HG03060 (cell line): ENCODE results near the gene IGFBP6.

Source experiments
- ATAC-seq: cut with Tn5 transposase; IDR thresholded peaks from one replicate; pipeline ENCODE4 v1.9.1; 2021; ENCODE audit warnings: low read depth, moderate number of reproducible peaks; ENCODE audit not compliant: unreplicated experiment

Gene IGFBP6

DNA sequence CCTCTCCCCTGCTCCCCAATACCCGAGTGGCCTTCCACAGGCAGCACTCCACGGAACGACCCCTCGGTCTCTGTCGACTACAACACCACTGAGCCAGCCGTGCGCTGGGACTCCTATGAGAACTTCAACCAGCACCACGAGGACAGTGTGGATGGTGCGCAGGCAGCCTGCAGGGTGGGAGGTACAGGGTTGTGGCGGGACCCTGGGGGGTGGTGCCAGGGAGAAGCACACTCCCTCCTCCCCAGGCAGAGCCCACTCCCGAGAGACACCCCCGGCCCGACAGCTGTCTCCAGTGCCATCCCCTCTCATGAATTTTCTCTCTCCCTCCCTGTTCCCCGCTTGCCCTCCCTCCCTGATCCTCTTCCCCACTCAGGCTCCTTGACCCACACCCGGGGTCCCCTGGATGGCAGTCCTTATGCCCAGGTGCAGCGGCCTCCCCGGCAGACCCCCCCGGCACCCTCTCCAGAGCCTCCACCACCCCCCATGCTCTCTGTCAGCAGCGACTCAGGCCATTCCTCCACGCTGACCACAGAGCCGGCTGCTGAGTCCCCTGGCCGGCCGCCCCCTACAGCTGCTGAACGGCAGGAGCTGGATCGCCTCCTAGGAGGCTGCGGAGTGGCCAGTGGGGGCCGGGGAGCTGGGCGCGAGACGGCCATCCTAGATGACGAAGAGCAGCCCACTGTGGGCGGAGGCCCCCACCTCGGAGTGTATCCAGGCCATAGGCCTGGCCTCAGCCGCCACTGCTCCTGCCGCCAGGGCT is 38.6 kb upstream of the IGFBP6 start:
- no peak for ATAC-seq

DNA sequence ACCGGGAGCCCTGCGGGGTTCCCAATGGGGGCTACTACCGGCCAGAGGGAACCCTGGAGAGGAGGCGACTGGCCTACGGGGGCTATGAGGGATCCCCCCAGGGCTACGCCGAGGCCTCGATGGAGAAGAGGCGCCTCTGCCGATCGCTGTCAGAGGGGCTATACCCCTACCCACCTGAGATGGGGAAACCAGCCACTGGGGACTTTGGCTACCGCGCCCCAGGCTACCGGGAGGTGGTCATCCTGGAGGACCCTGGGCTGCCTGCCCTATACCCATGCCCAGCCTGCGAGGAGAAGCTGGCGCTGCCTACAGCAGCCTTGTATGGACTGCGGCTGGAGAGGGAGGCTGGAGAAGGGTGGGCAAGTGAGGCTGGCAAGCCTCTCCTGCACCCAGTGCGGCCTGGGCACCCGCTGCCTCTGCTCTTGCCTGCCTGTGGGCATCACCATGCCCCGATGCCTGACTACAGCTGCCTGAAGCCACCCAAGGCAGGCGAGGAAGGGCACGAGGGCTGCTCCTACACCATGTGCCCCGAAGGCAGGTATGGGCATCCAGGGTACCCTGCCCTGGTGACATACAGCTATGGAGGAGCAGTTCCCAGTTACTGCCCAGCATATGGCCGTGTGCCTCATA is 37.9 kb upstream of the IGFBP6 start:
- ATAC-seq: no peak

DNA sequence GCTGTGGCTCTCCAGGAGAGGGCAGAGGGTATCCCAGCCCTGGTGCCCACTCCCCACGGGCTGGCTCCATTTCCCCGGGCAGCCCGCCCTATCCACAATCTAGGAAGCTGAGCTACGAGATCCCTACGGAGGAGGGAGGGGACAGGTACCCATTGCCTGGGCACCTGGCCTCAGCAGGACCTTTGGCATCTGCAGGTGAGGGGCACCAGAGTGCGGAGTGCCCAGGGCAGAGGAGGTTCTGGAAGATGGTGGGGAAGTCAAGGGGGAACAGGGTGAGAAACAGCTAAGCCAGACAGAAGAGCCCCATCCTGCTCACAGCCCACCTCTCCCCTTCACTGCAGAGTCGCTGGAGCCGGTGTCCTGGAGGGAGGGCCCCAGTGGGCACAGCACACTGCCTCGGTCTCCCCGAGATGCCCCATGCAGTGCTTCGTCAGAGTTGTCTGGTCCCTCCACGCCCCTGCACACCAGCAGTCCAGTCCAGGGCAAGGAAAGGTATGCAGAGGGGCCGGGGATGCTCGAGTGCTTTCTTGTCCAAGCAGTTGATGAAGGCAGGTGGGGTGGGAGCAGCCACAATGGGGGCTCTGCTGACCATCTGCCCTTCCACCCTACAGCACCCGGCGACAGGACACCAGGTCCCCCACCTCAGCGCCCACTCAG is 37.3 kb upstream of the IGFBP6 start:
- ATAC-seq: no peak

DNA sequence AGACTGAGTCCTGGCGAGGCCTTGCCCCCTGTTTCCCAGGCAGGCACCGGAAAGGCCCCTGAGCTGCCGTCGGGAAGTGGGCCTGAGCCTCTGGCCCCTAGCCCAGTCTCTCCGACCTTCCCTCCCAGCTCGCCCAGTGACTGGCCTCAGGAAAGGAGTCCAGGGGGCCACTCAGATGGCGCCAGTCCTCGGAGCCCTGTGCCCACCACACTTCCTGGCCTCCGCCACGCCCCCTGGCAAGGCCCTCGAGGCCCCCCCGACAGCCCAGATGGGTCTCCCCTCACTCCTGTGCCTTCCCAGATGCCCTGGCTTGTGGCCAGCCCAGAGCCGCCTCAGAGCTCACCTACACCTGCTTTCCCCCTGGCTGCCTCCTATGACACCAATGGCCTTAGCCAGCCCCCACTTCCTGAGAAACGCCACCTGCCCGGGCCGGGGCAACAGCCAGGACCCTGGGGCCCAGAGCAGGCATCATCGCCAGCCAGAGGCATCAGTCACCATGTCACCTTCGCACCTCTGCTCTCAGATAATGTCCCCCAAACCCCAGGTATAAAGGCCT is 36.7 kb upstream of the IGFBP6 start:
- no peak for ATAC-seq

DNA sequence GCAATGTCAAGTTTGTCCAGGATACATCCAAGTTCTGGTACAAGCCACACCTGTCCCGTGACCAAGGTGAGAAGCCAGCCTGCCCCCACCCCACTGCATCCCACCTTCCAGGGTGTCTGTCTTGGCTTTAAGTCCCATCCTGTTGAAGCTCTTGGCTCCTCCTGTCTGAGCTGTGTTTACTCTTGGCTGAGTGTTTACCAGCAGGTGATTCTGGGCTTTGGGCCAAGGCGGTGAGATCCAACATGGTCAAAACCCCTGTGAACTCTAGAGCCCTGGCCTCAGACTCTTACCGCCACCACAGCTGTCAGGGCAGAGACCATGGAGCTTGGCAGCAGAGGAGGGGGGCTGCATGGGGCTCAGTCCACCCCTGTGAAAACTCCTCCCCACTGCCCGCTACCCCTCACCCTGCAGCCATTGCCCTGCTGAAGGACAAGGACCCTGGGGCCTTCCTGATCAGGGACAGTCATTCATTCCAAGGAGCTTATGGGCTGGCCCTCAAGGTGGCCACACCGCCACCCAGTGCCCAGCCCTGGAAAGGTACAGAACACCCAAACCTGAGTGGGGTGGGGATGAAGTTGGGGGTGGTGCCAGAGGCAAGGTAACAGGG is 36.0 kb upstream of the IGFBP6 start:
- no peak for ATAC-seq

DNA sequence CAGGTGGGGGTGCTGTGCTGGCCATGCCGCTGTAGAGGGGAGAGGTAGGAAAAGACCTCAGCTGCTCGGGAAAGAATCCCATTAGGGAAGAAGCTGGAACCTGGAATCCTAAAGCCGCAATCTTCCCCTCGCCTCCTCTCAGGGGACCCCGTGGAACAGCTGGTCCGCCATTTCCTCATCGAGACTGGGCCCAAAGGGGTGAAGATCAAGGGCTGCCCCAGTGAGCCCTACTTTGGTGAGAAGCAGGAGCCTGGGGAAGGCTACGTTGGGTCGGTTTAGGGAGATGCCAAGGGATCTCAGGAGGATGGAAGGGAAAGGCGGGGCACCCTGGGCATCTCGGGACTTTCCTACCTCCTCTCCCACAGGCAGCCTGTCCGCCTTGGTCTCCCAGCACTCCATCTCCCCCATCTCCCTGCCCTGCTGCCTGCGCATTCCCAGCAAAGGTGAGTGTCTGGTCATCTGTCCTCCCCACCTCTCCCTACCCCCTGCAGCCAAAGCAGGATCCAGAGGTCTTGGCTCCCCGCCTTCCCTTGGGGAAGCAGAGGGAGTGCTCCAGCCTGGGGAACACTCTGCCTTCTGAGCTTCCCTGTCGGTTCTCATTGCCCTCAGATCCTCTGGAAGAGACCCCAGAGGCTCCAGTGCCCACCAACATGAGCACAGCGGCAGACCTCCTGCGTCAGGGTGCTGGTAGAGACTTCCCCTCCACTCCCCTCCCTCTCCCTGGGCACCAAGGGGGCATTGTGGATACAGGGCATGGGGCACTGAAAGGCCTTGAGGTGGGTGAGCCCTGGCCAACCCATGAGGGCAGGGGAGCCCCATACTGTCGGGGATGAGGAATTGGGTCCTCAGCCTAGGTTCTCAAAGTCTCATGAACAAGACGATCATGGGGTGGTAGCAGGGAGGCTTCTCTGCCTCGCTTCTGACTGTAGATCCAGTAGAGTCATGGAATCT is 35.2 kb upstream of the IGFBP6 start:
- no peak for ATAC-seq

DNA sequence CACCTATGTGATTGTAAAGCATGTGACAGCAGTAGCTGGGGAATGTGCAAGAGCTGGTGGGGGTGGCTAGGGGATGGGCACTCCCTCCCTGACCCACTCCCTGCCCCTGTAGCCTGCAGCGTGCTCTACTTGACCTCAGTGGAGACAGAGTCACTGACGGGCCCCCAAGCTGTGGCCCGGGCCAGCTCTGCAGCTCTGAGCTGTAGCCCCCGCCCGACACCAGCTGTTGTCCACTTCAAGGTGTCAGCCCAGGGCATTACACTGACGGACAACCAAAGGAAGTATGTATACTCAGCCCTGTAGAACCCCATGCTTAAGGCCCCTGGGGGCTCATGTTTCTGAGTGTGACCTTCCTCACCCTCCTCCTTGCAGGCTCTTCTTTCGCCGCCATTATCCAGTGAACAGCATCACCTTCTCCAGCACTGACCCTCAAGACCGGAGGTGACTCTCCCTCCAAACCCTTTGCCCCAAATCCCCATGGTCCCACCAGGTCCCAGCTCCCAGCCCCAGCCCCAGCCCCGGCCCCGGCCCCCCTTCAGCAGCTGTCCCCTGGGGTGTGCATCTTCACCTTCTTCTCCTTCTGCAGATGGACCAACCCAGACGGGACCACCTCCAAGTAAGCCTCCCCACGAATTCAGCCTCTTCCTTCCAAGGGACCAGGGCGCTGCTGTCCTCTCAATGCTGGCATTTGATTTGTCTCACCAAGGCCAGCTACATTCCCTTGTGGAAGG is 34.3 kb upstream of the IGFBP6 start:
- no peak for ATAC-seq

DNA sequence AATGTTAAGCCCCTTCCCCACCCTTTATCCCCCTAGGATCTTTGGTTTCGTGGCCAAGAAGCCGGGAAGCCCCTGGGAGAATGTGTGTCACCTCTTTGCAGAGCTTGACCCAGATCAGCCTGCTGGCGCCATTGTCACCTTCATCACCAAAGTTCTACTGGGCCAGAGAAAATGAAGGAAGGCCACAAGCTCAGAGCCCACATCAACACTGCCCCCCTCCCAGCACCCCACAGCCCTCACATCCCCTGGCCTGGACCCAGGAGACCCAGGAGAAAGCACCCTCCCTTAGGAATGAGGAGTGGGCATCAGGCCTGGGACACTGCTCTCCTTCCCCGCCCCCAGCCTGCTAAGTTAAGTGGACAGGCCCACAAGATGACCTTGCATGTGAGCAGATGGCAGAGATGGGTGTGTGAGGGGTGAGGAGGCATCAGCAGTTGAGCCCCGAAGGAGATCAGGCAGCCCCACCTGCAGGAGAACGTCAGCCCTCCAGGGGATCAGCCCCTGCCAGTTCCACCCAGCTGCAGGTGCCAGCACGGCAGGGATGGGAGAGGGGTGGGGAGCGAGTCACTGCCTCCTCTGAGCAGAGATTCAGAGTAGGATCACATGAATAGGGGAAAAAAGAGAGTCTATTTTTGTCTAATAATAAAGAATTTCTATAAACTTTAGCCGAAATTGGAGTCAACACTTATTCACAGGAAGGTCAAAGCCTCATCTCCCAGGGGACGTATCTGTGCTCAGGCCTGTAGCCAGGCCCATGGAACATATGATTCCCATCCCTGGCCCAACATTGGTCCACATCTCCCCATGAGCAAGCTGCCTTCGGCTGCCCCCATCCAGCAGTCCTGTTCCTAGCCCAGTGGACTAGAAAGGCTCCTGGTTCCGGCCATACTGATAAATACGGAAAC is 33.5 kb upstream of the IGFBP6 start:
- ATAC-seq: no peak

DNA sequence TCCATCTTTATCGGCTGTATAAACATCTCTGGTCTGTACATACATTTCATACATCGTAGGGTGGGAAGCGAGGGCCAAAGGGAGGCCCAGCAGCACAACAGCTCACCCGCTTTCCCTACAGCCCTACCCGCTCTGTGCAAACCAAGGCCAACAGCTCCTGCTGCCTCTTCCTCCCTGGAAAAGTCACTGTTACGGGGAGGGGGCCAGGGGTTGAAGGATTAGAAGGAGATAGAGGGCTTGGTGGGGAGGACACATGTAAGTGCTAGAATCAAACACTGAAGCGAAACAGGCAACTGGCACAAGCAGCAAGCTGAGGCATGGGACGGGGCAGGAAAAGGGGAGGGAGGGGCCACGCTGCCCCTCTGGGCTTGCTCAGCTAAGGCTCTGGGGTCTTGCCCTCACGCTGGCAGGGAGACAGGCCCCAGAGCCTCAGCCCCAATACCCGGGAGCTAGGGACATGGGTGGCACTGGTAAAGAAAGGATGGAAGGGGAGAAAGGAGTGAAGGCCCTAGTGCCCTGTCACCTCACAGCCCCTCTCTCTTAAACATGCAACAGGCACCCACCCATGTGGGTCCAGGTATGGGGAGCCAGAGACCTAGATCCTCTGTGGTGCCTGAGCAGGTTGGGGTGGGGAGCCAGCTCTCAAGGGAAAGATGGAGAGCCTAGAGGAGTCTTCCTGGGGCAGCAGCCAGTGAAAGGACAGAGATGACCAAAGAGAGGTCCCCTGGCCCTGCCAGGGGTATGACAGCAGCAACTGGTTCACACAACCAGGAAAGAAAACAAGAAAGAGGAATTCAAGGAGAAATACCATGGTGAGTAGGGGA is 32.6 kb upstream of the IGFBP6 start:
- no peak for ATAC-seq

DNA sequence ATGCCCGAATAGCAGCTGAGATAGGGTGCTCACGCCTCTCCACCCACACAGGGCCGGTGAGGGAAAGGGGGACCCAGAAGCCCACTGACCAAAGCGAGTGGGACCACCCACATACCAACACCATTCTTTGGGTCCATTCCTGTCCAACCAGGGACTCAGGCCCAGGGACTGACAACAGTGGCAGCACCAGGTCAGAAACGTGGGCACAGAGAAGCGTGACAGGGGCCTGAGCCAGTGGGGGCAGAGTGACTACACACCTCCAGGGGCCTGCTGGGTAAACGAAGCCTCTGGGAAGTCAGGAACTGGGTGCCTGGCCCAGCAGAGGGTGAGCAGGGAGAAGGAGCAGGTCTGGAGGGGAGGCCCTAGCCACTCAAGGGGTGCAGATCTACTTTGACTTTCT is 32.0 kb upstream of the IGFBP6 start:
- ATAC-seq: no peak

DNA sequence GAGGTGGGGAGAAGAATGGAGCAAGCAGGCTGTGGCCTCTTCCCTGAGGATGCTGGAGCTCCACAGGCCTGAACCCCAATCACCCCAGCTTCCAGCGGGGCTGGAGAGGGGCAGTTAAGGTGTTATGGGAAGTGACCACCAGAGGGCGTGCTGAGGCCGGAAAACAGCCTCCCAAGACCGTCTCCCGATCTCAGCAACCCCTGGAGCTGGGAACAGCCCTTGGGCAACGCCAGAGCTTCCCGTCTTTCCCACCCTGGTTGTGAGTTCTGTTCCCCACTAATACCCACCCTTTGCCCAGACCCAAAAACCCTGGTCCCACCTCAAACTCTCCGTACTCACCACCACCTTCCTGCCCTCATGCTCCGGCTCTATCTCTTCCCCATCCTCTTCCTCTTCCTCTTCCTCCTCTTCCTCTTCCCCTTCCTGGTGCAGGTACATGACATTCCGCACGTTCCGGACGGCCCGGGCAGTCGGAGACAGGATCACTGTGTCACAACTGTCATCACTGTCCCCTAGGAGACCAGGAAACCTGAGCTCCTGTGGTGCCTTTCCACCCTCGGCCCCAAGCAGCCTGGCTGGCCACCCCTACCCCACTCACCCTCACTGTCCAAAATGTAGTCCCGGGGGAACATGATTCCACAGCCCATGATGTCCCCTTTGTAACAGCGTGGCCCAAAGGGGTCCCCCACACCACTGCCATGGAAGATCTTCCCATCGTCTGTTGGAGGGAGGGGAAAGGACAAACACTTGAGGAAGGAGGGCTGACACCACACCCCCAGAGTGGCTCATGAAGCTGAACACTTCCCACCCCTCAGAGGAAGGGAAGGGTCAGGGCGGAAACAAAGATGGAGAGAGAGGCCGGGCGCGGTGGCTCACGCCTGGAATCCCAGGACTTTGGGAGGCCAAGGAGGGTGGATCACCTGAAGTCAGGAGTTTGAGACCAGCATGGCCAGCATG is 31.2 kb upstream of the IGFBP6 start:
- ATAC-seq: no peak

DNA sequence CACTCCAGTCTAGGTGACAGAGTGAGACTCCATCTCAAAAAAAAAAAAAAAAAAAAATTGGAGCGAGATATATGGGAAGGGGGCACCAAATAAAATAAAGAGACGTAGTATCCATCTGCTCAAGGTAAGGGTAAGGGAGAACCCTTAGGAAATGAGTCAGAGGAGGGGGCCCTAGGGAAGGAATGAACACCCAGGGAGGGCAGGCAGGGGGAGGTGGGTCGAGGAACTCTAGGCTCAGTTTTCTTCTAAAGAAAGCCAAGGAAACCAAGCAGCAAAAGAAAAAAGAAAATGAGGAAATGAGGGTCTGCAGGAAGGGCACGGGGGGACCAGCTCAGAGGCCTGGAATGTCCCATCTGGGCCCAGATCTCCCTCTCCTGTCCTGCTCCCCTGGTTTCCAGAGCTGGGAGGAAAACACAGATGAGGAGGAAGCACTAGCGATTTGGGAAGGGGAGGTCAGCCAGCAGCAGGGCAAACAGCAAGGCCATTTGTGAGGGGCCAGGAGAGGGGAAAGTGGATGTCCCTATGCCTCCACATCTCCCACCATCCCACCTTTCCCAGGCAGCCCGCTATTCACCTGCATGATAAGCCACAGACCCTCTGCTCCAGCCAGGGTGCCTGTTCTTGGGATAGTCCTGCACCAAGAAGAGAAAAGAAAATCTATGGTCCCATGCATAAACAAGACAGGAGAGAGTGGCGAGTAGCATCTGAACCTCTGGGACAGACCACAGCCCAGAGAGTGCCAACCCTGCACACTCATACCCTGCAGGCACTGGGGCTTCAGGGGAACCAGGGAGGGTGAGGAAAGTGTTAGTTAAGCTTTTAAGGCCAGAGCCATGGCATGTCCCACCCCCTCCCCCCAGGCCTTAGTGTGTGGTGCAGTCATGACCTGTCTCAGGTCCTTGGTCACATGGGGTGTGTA is 30.1 kb upstream of the IGFBP6 start:
- no peak for ATAC-seq

DNA sequence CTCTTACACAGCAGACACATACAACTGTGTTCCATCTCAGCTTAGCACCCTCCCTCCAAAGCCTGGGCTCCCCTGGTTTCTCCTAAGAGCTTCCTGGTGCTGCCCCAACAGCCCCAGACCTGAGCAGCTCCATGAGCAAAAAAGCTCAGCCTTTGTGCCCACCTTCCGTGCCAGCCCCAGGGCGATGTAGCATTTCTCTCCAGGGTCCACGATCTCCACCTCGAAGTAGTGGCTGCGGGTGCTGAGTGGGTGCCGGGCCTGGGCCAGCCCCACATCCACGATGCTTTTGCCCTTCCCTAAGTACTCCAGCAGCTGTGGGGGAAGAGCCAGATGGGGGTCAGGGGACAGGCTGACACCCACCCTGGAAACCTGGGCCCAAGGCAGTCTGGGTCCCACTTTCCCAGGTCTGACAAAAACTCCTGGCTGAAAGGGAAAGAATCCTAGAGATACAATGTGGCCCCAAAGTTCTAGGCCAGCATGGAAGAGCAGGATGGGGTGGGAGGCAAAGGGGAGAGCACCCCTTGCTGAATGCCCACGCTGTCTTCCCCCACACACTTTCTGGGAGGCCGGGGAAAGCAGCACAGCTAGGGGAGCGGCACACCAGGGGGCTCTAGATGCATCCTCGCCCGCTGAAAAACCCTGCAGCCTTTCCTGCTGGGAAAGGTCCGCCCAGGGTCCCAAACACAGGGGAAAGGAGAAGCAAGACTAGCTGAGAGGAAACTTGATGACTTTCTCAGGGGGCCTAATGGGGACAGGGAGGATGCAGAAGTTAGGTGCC is 29.3 kb upstream of the IGFBP6 start:
- ATAC-seq: no peak

DNA sequence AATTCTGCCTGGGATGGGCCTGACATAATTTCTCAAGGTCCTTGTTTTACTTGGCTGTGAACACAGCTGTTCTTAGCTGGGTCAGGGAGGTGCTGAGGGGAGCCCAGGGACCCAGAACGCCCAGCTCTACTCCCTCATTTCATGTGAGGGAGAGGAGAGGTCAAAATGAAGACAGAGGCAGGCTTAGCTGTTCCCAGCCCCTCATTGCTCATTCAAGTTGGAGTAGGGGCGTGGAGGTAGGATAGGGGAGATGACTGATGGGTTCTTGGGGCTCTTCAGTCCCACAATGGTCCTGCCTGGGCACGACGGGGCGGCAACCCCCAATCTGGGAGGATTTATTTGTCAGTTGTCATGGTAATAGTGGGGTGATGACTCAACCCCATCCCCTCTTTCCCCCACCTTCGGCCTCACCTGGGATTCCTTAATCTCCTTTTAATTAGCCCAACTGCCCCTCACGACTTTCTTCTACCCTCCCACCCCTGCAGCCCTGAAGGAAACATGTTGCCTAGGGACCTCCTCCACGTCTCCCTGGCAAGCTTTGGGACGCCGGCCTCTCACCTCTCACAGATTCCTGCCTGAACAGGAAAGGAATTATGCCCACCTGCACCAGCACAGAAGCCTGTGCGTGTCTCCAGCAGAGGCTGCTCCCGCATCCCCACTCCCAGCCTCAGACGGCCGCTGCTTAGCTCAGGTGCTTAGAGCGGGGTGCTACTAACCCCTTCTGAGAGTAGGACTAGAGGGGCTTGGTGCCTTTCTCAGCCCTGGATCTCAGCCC is 28.5 kb upstream of the IGFBP6 start:
- ATAC-seq: no peak
